Measurements from ENCODE around the gene GOLPH3. TPM values are rescaled to one million over a fixed set of nuclear protein-coding genes. Genes with fewer than 3 reads are reported as not detected.

Gene GOLPH3
- total RNA-seq, 1 donor = 86.4 TPM

DNA sequence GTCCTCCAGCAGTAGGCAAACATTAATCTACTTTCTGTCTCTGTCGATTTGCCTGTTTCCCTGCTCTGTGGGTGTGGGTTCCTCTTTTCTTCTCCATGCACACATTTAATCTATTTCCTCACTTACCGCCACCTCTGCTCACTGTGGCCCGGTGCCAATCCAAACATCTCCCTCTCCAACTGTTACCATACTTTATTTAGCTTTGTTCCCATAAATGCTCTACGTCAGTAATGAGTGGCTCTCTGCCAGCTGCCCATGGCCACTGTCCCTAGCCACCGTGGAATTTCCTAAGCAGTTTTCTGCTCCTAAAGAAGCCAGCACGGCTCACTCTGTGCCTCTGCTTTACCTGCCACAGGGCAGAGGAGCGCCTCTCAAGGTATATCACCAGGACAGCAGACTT is 19.5 kb upstream of the GOLPH3 start:
- DNase-seq (ENCODE audit: low read depth) = peak; percentile 82
- peak overlapping the region; percentile 9 for H3K4me3 ChIP-seq (ENCODE audit: low read depth, low read length)
- TF ChIP-seq, protein P1, sequence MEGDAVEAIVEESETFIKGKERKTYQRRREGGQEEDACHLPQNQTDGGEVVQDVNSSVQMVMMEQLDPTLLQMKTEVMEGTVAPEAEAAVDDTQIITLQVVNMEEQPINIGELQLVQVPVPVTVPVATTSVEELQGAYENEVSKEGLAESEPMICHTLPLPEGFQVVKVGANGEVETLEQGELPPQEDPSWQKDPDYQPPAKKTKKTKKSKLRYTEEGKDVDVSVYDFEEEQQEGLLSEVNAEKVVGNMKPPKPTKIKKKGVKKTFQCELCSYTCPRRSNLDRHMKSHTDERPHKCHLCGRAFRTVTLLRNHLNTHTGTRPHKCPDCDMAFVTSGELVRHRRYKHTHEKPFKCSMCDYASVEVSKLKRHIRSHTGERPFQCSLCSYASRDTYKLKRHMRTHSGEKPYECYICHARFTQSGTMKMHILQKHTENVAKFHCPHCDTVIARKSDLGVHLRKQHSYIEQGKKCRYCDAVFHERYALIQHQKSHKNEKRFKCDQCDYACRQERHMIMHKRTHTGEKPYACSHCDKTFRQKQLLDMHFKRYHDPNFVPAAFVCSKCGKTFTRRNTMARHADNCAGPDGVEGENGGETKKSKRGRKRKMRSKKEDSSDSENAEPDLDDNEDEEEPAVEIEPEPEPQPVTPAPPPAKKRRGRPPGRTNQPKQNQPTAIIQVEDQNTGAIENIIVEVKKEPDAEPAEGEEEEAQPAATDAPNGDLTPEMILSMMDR (IDR thresholded peaks at IDR 0.05; ENCODE audit: insufficient read depth, low read depth, low read length) = no peak

DNA sequence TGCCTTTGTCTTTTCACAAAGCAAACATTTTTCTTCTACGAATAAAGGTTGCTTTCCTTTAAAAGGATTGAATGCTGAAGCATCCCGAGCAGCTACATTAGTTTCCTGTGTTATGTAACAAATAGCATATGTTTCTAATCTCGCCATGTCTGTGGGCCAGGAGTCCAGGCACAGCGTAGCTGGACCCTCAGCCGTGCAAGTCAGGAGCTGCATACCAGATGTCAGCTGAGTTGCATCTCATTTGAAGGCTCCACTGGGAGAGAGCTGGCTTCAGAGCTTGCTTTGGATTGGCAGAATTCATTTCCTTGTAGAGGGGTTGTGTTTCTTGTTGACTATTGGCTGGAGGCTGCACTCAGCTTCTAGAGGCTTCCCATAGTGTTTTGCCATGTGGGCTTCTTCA is 16.0 kb upstream of the GOLPH3 start:
- DNase-seq (ENCODE audit: low read depth) = peak; percentile 77
- TF ChIP-seq, protein P1 (IDR thresholded peaks at IDR 0.05; ENCODE audit: insufficient read depth, low read depth, low read length) = no peak
- H3K4me3 ChIP-seq (ENCODE audit: low read depth, low read length) = no peak overlapping the region

DNA sequence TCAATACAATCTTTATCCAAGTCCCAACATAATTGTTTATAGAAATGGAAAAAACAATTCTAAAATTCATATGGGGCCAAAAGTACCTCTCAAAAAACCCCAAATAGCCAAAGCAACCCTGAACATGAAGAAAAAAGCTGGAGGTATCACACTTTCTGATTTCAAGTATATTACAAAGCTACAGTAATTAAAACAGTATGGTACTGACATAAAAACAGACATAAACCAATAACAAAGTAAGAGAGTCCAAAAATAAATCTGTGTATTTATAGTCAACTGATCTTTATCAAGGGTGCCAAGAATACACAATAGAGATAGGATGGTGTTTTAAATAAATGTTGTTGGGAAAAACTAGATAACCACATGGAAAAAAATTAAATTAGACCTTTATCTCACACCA is 13.6 kb upstream of the GOLPH3 start:
- DNase-seq (ENCODE audit: low read depth) = no peak
- TF ChIP-seq, protein P1 (IDR thresholded peaks at IDR 0.05; ENCODE audit: insufficient read depth, low read depth, low read length) = no peak
- no peak overlapping the region for H3K4me3 ChIP-seq (ENCODE audit: low read depth, low read length)

DNA sequence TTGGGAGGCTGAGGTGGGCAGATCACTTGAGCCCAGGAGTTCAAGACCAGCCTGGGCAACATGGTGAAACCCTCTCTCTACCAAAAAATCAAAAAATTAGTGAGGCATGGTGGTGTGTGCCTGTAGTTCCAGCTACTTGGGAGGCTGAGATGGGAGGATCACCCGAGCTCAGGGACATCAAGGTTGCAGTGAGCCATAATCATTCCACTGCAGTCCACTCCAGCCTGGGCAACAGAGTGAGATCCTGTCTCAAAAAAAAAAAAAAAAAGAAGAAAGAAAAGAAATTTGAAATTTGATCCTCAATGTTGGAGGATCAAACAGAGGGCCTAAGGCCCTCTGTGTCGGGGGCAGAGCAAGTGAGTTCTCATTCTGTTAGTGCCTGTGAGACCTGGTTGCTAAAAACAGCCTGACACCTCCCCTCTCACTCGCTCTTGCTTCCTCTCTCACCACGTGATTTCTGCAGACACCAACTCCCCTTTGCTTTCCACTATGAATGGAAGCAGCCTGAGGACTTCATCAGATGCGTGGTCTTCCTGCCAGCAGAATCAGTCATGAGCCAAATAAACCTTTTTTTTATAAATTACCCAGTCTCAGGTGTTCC is 8.4 kb upstream of the GOLPH3 start:
- no peak for DNase-seq (ENCODE audit: low read depth)
- H3K4me3 ChIP-seq (ENCODE audit: low read depth, low read length) = no peak overlapping the region
- TF ChIP-seq, protein P1 (IDR thresholded peaks at IDR 0.05; ENCODE audit: insufficient read depth, low read depth, low read length) = no peak

DNA sequence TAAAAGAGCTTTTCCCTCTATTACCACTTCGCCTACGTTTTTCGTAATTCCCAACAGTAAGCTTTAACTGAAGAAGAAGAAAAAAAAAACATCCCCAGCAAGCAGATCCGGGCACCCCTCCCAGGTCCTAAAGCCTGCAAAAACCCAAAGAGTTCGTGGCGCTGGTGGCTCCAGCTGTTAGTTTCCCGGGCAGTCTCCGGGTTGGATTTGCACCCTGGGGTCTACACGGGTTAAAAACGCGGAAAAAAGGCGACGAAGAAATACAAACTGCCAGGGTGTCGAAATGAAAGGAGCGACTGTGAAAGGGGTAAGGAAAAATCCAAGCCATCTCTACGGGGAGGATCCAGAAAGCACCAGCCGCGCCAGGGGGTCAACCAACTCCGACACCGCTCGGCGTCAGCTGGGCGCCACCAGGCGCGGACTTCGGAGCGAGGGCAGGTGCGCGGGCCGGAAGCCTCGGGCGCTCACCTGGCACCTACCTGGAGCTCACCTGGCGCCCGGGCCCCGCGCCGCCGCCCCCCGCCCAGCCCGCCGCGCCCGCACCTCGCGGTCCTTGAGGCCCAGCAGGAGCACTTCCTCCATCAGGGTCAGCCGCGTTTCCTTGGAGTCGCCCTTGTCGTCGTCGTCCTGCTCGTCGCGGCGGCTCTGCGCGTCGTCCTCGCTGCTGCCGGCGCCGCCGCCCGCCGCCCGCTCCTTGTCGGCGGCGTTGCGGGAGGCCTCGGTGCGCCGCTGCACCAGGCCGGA is 680 bp downstream of the GOLPH3 start:
- peak; percentile 72 for DNase-seq (ENCODE audit: low read depth)
- TF ChIP-seq, protein P1 (IDR thresholded peaks at IDR 0.05; ENCODE audit: insufficient read depth, low read depth, low read length) = no peak
- peak overlapping the region; percentile 95 for H3K4me3 ChIP-seq (ENCODE audit: low read depth, low read length)

DNA sequence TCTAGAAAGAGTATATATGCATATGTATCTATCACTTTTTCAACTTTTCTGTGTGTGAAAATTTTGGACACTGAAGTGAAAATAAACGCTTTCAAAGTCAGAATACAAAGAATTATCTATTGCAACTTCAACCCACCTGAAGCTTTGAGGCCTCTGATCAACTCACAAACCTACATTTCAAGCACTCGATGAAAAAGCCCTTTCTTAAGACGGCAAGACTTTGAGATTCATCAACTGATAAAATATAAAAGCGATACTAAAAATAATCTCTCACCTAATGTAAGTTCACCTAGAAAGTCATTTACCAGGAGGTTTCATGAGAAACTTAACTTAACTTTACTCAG is 1.2 kb downstream of the GOLPH3 start:
- no peak for DNase-seq (ENCODE audit: low read depth)
- TF ChIP-seq, protein P1 (IDR thresholded peaks at IDR 0.05; ENCODE audit: insufficient read depth, low read depth, low read length) = no peak
- peak overlapping the region; percentile 95 for H3K4me3 ChIP-seq (ENCODE audit: low read depth, low read length)

DNA sequence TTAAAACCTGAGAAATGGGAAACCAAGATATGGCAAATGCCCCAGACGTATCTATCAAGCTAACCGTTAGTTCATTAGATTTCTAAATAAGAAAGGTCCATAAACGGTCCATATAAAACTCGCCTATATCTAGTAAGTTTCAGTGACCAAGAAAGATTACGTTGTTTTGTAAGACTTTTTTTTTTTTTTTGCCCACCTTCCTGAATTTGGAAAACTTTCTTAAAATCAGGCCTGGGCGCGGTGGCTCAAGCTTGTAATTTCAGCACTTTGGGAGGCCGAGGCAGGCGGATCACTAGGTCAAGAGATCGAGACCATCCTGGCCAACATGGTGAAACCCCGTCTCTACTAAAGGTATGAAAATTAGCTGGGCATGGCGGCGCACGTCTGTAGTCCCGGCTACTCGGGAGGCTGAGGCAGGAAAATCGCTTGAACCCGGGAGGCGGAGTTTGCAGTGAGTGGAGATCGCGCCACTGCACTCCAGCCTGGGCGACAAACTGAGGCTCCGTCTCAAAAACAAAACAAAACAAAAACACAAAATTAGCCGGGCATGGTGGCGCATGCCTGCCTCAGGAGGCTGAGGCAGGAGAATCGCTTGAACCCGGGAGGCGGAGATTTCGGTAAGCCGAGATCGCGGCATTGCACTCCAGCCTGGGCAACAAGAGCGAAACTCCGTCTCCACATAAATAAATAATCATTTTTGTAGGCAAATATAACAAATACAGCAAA is 1.8 kb downstream of the GOLPH3 start:
- DNase-seq (ENCODE audit: low read depth) = peak; percentile 23

More for the DNA sequence above, 1.8 kb downstream of the GOLPH3 start:
- peak overlapping the region; percentile 95 for H3K4me3 ChIP-seq (ENCODE audit: low read depth, low read length)

All from fibroblast of villous mesenchyme (primary cell).